NCI-H226 (cell line): ENCODE measurements around the gene CDHR5.

Source experiments
- DNase-seq: peaks from one replicate; pipeline ENCODE4 v3.0.0-alpha.2; 2015

CDHR5 gene

GRCh38 chr11:608791-609251 lies 15.9 kb downstream of the CDHR5 start:
- no peak for DNase-seq

DNA sequence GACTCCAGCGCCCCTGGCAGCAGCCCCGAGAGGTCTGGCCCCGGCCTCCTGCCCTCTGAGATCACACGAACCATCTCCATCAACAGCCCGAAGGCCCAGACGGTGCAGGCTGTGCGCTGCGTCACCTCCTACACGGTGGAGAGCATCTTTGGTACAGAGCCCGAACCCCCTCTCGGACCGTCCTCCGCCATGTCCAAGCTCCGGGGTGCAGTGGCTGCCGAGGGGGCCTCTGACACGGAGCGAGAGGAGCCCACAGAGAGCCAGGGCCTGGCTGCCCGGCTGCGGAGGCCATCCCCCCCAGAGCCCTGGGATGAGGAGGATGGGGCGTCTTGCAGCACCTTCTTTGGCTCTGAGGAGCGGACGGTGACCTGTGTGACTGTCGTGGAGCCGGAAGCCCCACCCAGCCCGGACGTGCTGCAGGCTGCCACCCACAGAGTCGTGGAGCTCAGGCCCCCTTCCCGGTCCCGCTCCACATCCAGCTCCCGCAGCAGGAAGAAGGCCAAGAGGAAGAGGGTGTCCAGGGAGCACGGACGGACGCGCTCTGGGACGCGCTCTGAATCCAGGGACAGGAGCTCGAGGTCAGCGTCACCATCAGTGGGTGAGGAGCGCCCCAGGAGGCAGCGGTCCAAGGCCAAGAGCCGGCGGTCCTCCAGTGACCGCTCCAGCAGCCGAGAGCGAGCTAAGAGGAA lies 16.6 kb downstream of the CDHR5 start:
- DNase-seq, result no peak

GRCh38 chr11:607020-607780 lies 17.6 kb downstream of the CDHR5 start:
- DNase-seq, result no peak

- DNase-seq, result peak; percentile 99
Measured at GRCh38 chr11:606245-606644, 18.5 kb downstream of the CDHR5 start.

GRCh38 chr11:605286-606129 lies 19.2 kb downstream of the CDHR5 start:
- no peak for DNase-seq

GRCh38 chr11:603154-603553 lies 21.6 kb downstream of the CDHR5 start:
- no peak for DNase-seq

GRCh38 chr11:601573-602245 lies 23.0 kb downstream of the CDHR5 start:
- DNase-seq, result no peak

GRCh38 chr11:598005-598680 lies 26.6 kb downstream of the CDHR5 start:
- no peak for DNase-seq

DNA sequence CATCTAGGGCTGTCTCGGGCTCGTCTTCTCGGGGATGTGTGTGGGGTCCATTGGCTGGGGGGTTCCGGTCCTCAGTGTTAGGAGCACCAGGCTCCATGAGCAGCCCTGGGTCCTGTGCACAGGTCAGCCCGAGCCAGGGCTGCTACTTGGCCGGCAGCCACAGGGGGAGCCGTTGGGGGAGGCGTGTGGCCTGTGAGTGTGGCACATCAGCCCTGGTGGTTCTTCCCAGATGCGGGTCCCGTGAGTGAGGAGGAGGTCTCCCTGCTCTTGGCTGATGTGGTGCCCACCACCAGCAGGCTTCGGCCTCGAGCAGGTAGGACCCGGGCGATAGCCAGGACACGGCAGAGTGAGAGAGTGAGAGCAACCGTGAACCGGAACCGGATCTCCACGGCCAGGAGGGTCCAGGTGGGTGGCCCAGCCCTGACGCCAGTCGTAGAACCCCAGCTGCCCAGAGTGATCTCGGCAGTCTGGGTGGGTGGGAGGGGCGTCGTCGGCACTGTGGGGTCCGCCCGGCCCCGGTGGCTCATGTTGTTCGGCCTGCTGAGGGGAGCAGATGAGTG lies 27.5 kb downstream of the CDHR5 start:
- DNase-seq, result no peak

GRCh38 chr11:596374-596773 lies 28.4 kb downstream of the CDHR5 start:
- no peak for DNase-seq

GRCh38 chr11:595400-595799 lies 29.4 kb downstream of the CDHR5 start:
- no peak for DNase-seq

- no peak for DNase-seq
Measured at GRCh38 chr11:593347-593746, 31.4 kb downstream of the CDHR5 start.

GRCh38 chr11:592918-593317 lies 31.8 kb downstream of the CDHR5 start:
- no peak for DNase-seq

GRCh38 chr11:592501-592900 lies 32.3 kb downstream of the CDHR5 start:
- DNase-seq, result no peak

DNA sequence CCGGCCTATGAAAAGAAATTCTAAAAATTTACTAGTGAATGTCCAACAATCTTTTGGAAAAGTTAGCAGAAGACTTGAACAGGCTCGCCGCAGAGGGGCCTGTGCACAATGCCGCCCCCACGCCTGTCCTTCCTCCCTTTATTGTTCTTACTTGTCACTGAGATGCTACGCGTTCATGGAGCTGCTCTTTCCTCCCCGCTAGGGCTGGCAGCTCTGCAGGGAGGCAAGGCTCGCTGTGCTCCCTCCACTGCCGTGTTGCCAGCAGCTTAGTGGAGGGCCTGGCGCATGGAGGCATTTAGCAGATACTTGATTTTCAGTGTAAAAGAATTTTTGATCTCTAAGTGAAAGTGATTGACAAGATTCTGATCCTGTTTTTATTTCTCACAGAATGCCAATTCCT lies 33.8 kb downstream of the CDHR5 start:
- DNase-seq, result no peak

DNA sequence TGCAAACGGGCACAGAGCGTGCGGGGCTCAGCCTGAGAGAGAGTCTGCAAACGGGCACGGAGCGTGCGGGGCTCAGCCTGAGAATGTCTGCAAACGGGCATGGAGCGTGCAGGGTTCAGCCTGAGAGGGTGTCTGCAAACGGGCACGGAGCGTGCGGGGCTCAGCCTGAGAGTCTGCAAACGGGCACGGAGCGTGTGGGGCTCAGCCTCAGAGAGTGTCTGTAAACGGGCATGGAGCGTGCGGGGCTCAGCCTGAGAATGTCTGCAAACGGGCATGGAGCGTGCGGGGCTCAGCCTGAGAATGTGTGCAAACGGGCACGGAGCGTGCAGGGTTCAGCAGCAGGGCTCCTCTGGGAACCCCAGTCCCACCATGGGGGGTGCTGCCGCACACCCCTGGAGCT lies 35.0 kb downstream of the CDHR5 start:
- no peak for DNase-seq

DNA sequence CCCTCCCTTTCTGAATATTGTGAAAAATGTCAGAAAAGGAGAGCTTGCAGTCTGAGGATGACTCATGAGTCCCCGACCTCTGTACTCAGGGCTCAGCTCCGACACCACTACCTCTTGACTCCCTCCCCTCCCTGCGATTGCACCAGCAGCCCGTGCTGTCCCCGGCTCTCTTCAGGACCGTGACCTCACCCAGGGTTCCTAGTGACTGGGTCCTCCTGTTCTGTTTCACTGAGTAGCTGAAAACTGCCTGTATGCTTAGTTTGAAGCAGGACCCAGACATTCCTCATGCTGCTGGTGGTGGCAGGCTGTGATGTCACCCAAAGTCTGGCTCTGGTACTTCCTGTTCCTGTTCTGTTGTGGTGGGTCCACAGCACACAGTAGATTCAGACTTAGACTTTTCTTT lies 36.8 kb downstream of the CDHR5 start:
- DNase-seq, result no peak

DNA sequence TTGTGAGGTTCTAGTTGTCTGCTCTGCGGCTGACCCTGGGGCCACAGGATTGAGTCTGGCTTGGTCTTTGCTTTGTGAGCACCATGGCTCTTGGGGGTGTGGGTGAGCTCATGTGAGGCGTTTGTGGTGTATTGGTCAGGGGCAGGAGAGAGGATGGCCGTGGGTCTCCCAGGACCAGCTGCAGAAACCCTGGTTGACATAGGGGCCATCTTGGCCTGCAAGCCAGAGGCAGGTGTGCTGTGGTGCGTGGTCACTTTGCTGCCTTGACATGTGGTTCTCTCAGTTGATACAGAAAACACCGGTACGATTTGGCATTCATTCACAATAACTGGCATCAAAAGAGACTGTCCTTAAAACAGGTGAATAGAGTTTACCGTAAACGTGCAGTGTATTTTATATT lies 37.2 kb downstream of the CDHR5 start:
- no peak for DNase-seq

- DNase-seq, result no peak
Measured at GRCh38 chr11:586376-587316, 38.1 kb downstream of the CDHR5 start.

- no peak for DNase-seq
Measured at GRCh38 chr11:584287-584686, 40.5 kb downstream of the CDHR5 start.

DNA sequence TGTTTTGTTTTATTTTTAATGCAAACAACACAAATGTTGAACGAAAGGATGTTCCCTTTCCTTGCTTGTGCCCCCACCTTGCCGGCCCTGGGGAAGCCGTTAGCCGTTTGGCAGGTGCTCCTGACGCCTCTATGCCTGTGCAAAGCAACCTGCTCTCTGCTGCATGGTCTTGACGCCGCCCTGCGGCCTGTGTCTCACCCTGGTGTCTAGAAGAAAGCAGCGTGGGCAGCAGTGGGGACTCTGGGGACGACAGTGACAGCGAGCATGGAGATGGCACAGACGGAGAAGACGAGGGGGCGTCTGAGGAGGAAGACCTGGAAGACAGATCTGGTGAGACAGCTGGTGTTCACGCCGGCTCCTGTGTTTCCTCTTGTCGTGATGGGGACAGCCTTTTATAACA lies 43.0 kb downstream of the CDHR5 start:
- no peak for DNase-seq
